Kidney (tissue), 14 donors: ENCODE data around the gene SYS1. TPM values are rescaled to one million over a fixed set of nuclear protein-coding genes. Genes with fewer than 3 reads are reported as not detected.

Source experiments
- DNase-seq, 5 donors: peaks; one replicate each; pipeline ENCODE4 v3.0.0-alpha.2; 2013 to 2020
- FAIRE-seq: peaks from 2 replicates; lab custom pipeline; 2012; peaks lifted over from hg19 to GRCh38; lab: Jason Lieb, UNC
- H3K27ac ChIP-seq, 2 donors: one replicate each; pipeline ENCODE4 v1.7.0; 2013; ENCODE audit warnings: low read depth in 2 of 2, low read length in 2 of 2, inconsistent platforms in 1 of 2
- H3K27me3 ChIP-seq: one replicate; pipeline ENCODE4 v1.7.1; 2013; ENCODE audit warnings: low read length, inconsistent platforms; ENCODE audit not compliant: control insufficient read depth, insufficient read depth
- H3K36me3 ChIP-seq, 3 donors: one replicate each; pipeline versions ENCODE4 v1.7.0 to v1.7.1; 2013; ENCODE audit warnings: low read length in 3 of 3, control low read depth in 1 of 3, inconsistent platforms in 1 of 3; ENCODE audit not compliant: insufficient read depth in 3 of 3, control insufficient read depth in 2 of 3
- H3K4me1 ChIP-seq, 3 donors: one replicate each; pipeline versions ENCODE4 v1.7.0 to v1.7.1; 2013; ENCODE audit warnings: low read length in 3 of 3, inconsistent platforms in 1 of 3, low read depth in 1 of 3; ENCODE audit not compliant: control insufficient read depth in 2 of 3, insufficient read depth in 2 of 3
- H3K4me3 ChIP-seq, 3 donors: one replicate each; pipeline versions ENCODE4 v1.7.0 to v1.8.1; 2013; ENCODE audit warnings: low read length in 3 of 3, control low read depth in 1 of 3, inconsistent platforms in 1 of 3
- H3K9ac ChIP-seq, 3 donors: one replicate each; pipeline versions ENCODE4 v1.7.0 to v1.7.1; 2013; ENCODE audit warnings: low read length in 3 of 3, control low read depth in 1 of 3, inconsistent platforms in 1 of 3
- H3K9me3 ChIP-seq, 3 donors: one replicate each; pipeline versions ENCODE4 v1.7.0 to v1.7.1; 2013; ENCODE audit warnings: low read length in 3 of 3, control low read depth in 1 of 3, inconsistent platforms in 1 of 3; ENCODE audit not compliant: control insufficient read depth in 2 of 3, insufficient read depth in 1 of 3
- intact Hi-C: fragments of 100-400 bp; cut with DNase I; formaldehyde crosslinking; loops from one replicate; pipeline ENCODE4 v1.11.1; 2022
- polyA plus RNA-seq: library from polyadenylated mRNA; stranded (reverse); fragments of 350-450 nt; fragmentation: Illumina TruSeq; extraction: RNeasy Lipid Tissue Mini Kit (QIAGEN cat#74804); gene quantifications from one replicate; pipeline ENCODE4 v1.2.3, GENCODE V29; 2014; ENCODE audit warnings: low read depth, low replicate concordance; ENCODE audit not compliant: insufficient read depth
- total RNA-seq: library from RNA; stranded (reverse); fragmentation: NEBNext Ultra II Directional; extraction: Animal tissue kit (Norgen Biotek cat#: 25700); gene quantifications from one replicate; pipeline ENCODE4 v1.2.1, GENCODE V29; 2021
- TF ChIP-seq, protein P1 (sequence below): IDR thresholded peaks from 3 replicates; pipeline ENCODE4 v1.5.1; 2012; ENCODE audit warnings: mild to moderate bottlenecking, moderate library complexity, borderline replicate concordance; ENCODE audit not compliant: insufficient read depth; ENCODE audit errors: extremely low read depth
- donor health status: control.
- donor health status: control.
- donor health status: control.
- donor health status: control.
- donor health status: control.
- donor health status: DM: yes; HTN: yes; CAD: no.
- donor health status: Normal renal cell carcinoma (clear cell type).

Gene SYS1
- total and polyA plus RNA-seq, 2 donors from 2014 or later, result 38.7 to 39.8 TPM

GRCh38 chr20:45340951-45341350 lies 22.0 kb upstream of the SYS1 start:
- intact Hi-C loops, result no loop called here
- peaks cover 0 to 19% (median 0%) of the 10 kb centered on the region in 3 donors for H3K36me3 ChIP-seq
- peak overlapping the region; percentile 96 to 99 for H3K27ac ChIP-seq
- FAIRE-seq, result no peak
- H3K9ac ChIP-seq, result peak overlapping the region in 1 of 3 donors; percentile 100
- H3K27me3 ChIP-seq, result no peaks in the 10 kb centered on the region
- H3K9me3 ChIP-seq, result no peaks in the 10 kb centered on the region
- peaks cover 6 to 74% (median 60%) of the 10 kb centered on the region in 3 donors for H3K4me1 ChIP-seq
- H3K4me3 ChIP-seq, result peak overlapping the region in 1 of 3 donors; percentile 85
- no peak for DNase-seq
- TF ChIP-seq, protein P1, sequence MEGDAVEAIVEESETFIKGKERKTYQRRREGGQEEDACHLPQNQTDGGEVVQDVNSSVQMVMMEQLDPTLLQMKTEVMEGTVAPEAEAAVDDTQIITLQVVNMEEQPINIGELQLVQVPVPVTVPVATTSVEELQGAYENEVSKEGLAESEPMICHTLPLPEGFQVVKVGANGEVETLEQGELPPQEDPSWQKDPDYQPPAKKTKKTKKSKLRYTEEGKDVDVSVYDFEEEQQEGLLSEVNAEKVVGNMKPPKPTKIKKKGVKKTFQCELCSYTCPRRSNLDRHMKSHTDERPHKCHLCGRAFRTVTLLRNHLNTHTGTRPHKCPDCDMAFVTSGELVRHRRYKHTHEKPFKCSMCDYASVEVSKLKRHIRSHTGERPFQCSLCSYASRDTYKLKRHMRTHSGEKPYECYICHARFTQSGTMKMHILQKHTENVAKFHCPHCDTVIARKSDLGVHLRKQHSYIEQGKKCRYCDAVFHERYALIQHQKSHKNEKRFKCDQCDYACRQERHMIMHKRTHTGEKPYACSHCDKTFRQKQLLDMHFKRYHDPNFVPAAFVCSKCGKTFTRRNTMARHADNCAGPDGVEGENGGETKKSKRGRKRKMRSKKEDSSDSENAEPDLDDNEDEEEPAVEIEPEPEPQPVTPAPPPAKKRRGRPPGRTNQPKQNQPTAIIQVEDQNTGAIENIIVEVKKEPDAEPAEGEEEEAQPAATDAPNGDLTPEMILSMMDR, result no peak

GRCh38 chr20:45341579-45341938 lies 21.4 kb upstream of the SYS1 start:
- Histone ChIP-seq H3K4me1 (peaks cover 6 to 72% (median 63%) of the 10 kb centered on the region in 3 donors), H3K9ac (peak overlapping the region in 2 of 3 donors; percentile 52 to 100), H3K9me3 (no peaks in the 10 kb centered on the region), H3K27ac (peak overlapping the region; percentile 96 to 99), H3K4me3 (peak overlapping the region in 2 of 3 donors; percentile 66 to 85), H3K27me3 (no peaks in the 10 kb centered on the region), H3K36me3 (peaks cover 0 to 19% (median 0%) of the 10 kb centered on the region in 3 donors)
- intact Hi-C loops, result no loop called here
- TF ChIP-seq, protein P1, result no peak
- DNase-seq, result peak in 3 of 5 donors; percentile 45 to 66 (median 60)
- no peak for FAIRE-seq

GRCh38 chr20:45341939-45342854 lies 20.8 kb upstream of the SYS1 start:
- Histone ChIP-seq H3K27ac (peak overlapping the region; percentile 96 to 99), H3K36me3 (peaks cover 0 to 19% (median 0%) of the 10 kb centered on the region in 3 donors), H3K27me3 (no peaks in the 10 kb centered on the region), H3K4me3 (peak overlapping the region in 2 of 3 donors; percentile 66 to 85), H3K9ac (peak overlapping the region in 2 of 3 donors; percentile 52 to 100), H3K4me1 (peaks cover 6 to 66% (median 59%) of the 10 kb centered on the region in 3 donors), H3K9me3 (no peaks in the 10 kb centered on the region)
- no peak for FAIRE-seq
- TF ChIP-seq, protein P1, result no peak
- intact Hi-C loops, result no loop called here
- peak; percentile 78 to 91 (median 90) for DNase-seq
